H1 (cell line): ENCODE measurements around the gene GPN2. TPM values are rescaled to one million over a fixed set of nuclear protein-coding genes. Genes with fewer than 3 reads are reported as not detected.

Source experiments
- BACH1 ChIP-seq: IDR thresholded peaks from 2 replicates; pipeline ENCODE4 v1.6.1; 2012; ENCODE audit warnings: low read length, improper control_type of control experiment
- CTBP2 ChIP-seq: IDR thresholded peaks from 2 replicates; pipeline ENCODE4 v1.7.0; 2011; ENCODE audit warnings: borderline replicate concordance, mild to moderate bottlenecking, moderate library complexity, mixed read lengths, low read length; ENCODE audit not compliant: insufficient read depth, insufficient read length
- TBP ChIP-seq: IDR thresholded peaks from 2 replicates; pipeline ENCODE4 v1.6.1; 2011; ENCODE audit warnings: low read depth, low read length, improper control_type of control experiment
- polyA plus RNA-seq, 7 experiments: library from polyadenylated mRNA; depleted of rRNA in 3 of 7; stranded (reverse) in 5 of 7; unstranded in 2 of 7; fragments of >200 nt in 5 of 7; fragments of 200-250 nt in 2 of 7; gene quantifications; 1 replicate in 5 of 7; 2 replicates in 1 of 7; 4 replicates in 1 of 7; pipeline versions ENCODE4 v1.2.1 to v1.2.3, GENCODE V29; 2011 to 2013; ENCODE audit warnings: missing spikeins in 2 of 7, mixed read lengths in 2 of 7
- total RNA-seq: library from RNA; stranded (reverse); fragmentation: NEBNext Ultra II Directional; extraction: Animal tissue kit (Norgen Biotek cat#: 25700); gene quantifications from 2 replicates; pipeline ENCODE4 v1.2.1, GENCODE V29; 2021

The GPN2 gene
- total and polyA plus RNA-seq, 2 of the 8 experiments (the other 6 are each of a cell fraction or from before 2014, with no cell fraction given) = 27.3 to 36.8 TPM

- TF ChIP-seq CTBP2 = no peak
- TF ChIP-seq TBP = no peak
- TF ChIP-seq BACH1 = no peak
- TF ChIP-seq, all 59 proteins: peak for 0
These were observed 33.6 kb upstream of the GPN2 start (continued) for GRCh38 chr1:26923711-26924110.
